ENCODE data around the gene ATP10D. TPM values are rescaled to one million over a fixed set of nuclear protein-coding genes. Genes with fewer than 3 reads are reported as not detected.

ATP10D gene
- total RNA-seq, 2 donors from 2014 or later: 54.2 to 96.1 TPM

DNA sequence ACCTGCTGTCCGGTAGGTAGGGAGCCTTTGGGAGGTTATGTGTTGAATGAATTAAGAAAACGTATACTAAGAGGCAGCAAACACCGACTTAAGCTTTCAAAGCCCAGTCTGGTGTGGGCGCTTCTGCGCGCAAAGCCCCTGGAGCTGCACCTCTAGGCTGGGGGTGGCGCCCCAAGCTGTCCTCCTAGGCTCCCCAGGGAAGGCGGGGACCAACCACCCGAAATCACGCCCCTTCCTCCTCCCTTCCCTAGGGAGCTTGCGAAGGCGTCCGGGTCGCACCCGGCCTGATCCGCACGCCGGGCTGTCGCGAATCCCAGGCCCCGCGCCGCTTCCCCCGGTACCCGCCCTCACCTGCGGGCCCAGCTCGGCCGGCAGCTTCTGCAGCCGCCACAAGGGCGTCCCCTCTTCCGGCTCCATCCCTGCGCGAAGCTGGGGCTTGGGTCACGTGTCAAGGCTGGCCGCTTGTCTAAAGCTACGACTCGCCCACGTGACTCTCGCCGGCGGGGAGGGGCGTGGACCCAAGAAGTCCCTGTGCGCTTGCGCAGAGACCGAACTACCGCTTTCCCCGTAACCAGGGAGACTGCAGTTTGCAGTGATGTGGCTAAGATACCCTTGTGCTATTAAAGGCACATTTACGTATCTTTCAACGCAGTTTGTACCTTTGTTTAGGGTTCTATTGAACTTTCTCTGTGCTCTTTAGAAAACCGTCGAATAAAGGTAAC lies 21.7 kb upstream of the ATP10D start, which contains the start of gene COMMD8:
Gene COMMD8, minus strand, starts transcription at position 468 of the 722 bp plus-strand sequence. Its CDS starts 51 bp downstream, at position 417.
- Histone ChIP-seq H3K4me3 (peak within 1 kb of the TSS; percentile 88), H3K27ac (peak within 1 kb of the TSS; percentile 71 to 77), H3K27me3 (replicated peaks; ENCODE audit: insufficient read depth) (no peaks in the 10 kb centered on the region), H3K36me3 (no peaks in the 10 kb centered on the region), H3K9me3 (no peaks in the 10 kb centered on the region), H3K4me1 (ENCODE audit: control insufficient read depth in 1 of 2, low read depth in 2 of 2) (peaks cover 0 to 20% of the 10 kb centered on the region in 2 donors)
- peak; percentile 89 for ATAC-seq (ENCODE audit: insufficient number of reproducible peaks, low FRiP score, low read depth)
- TF ChIP-seq, protein P1, sequence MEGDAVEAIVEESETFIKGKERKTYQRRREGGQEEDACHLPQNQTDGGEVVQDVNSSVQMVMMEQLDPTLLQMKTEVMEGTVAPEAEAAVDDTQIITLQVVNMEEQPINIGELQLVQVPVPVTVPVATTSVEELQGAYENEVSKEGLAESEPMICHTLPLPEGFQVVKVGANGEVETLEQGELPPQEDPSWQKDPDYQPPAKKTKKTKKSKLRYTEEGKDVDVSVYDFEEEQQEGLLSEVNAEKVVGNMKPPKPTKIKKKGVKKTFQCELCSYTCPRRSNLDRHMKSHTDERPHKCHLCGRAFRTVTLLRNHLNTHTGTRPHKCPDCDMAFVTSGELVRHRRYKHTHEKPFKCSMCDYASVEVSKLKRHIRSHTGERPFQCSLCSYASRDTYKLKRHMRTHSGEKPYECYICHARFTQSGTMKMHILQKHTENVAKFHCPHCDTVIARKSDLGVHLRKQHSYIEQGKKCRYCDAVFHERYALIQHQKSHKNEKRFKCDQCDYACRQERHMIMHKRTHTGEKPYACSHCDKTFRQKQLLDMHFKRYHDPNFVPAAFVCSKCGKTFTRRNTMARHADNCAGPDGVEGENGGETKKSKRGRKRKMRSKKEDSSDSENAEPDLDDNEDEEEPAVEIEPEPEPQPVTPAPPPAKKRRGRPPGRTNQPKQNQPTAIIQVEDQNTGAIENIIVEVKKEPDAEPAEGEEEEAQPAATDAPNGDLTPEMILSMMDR (IDR thresholded peaks at IDR 0.05): peak; percentile 48
- peak; percentile 94 for DNase-seq (ENCODE audit: low spot score)

DNA sequence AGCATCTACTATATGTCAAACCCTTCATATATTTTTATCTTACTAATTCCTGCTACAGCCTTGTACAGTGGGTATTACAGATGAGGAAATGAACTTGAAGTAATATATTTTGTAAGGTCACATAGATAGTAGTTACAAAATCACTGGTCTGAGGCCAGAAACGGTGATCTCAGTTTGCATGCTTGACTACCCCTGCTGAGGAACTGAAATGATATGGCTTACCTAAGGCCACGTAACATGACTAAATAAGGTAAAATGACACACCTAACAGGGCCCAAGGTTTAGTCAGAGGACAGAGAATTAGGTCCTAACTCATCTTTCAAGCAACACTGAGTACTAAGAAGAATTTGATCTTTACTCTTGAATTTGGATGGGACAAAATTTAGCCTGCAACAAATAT lies 20.1 kb upstream of the ATP10D start:
- no peaks in the 10 kb centered on the region for H3K27me3 ChIP-seq (replicated peaks; ENCODE audit: insufficient read depth)
- TF ChIP-seq, protein P1 (IDR thresholded peaks at IDR 0.05): no peak
- no peaks in the 10 kb centered on the region for H3K36me3 ChIP-seq
- no peak overlapping the region for H3K27ac ChIP-seq
- ATAC-seq (ENCODE audit: insufficient number of reproducible peaks, low FRiP score, low read depth) (no peak), DNase-seq (ENCODE audit: low spot score) (no peak)
- no peaks in the 10 kb centered on the region for H3K9me3 ChIP-seq
- no peak overlapping the region for H3K4me3 ChIP-seq
- H3K4me1 ChIP-seq (ENCODE audit: control insufficient read depth in 1 of 2, low read depth in 2 of 2): peaks cover 0 to 20% of the 10 kb centered on the region in 2 donors

DNA sequence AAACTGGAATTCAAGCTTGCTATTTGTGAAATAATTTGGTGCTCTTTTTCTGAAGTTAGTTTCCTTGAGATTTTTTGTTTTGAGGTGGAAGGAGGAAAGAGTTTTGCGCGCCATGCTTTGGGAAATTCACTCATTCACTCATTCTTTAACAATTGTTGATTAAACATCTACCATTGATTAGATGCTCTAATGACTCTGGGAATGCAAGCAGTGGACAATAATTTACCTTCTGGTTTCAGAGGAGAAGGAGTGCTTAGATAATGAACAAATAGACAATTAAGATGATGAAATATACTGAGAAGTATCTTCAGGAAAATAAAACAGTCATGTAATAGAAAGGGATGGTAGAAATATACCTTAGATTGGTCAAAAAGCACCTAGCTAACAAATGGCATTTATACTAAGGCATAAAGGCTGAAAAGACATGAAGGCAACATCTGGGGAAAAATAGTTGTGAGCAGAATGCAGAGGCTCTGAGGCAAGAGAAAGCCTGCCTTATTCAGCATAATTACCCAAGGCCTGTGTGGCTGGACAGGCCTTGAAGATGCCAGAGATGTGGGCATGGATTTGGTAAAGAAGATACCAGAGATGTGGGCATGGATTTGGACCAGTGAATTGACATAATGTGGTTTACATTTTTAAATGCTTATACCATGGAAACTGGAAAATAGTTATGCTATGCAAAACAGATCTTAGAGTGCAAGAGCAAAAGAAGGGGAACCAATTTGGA lies 18.9 kb upstream of the ATP10D start:
- Histone ChIP-seq H3K27ac (no peak overlapping the region), H3K36me3 (no peaks in the 10 kb centered on the region), H3K4me3 (no peak overlapping the region), H3K9me3 (no peaks in the 10 kb centered on the region), H3K4me1 (ENCODE audit: control insufficient read depth in 1 of 2, low read depth in 2 of 2) (peaks cover 0 to 20% of the 10 kb centered on the region in 2 donors), H3K27me3 (replicated peaks; ENCODE audit: insufficient read depth) (no peaks in the 10 kb centered on the region)
- DNase-seq (ENCODE audit: low spot score): no peak
- ATAC-seq (ENCODE audit: insufficient number of reproducible peaks, low FRiP score, low read depth): no peak
- TF ChIP-seq, protein P1 (IDR thresholded peaks at IDR 0.05): no peak

DNA sequence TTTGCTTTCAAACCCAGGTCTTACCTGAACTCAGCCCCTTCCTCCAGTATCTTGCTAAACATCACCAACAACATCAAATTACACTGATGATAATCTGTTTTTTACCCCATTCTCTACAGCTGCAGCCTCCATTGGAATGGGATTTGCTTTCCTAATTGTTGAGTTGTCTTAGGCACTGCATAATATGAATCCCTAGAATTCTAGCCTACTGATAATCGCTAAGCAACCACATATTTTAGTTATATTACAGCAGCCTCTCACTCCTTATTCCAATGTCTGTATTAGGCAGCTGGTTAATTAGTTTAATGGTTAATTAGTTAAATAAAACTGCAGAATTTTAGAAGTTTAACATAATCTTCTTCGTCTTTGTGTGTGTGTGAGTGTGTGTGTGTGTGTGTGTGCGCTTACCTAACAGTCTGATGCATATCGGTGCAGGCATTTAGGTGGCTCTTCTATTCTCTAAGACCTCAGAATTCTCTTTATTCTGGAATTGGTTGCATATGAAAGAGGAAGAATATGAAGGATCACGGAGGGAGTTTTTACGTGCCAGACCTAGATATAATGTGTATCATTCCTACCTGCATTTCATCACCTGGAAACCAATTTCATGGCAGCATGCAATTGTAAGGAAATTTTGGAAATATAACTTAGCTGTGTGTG lies 16.2 kb upstream of the ATP10D start:
- Histone ChIP-seq H3K9me3 (no peaks in the 10 kb centered on the region), H3K27me3 (replicated peaks; ENCODE audit: insufficient read depth) (no peaks in the 10 kb centered on the region), H3K36me3 (no peaks in the 10 kb centered on the region), H3K27ac (no peak overlapping the region), H3K4me1 (ENCODE audit: control insufficient read depth in 1 of 2, low read depth in 2 of 2) (peaks cover 0 to 5% of the 10 kb centered on the region in 2 donors), H3K4me3 (no peak overlapping the region)
- TF ChIP-seq, protein P1 (IDR thresholded peaks at IDR 0.05): no peak
- ATAC-seq (ENCODE audit: insufficient number of reproducible peaks, low FRiP score, low read depth): no peak
- no peak for DNase-seq (ENCODE audit: low spot score)

DNA sequence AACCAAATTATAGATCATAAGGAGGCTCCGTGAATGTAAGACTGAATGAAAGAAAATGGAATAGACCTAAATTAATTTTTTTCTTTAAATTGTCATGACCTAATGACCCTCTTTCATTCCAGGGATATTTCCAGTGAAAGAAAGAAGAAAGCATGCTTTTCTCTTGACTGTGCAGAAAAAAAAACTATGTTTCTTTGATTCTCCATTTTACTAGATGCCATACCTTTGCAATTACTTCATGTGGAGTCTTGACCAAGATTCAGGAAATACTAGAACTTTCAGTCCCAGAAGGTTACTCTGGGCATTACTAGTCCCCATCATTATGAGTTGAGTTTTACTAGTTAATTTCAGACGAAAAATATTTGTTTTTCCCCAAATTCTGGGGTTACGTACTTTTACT lies 15.1 kb upstream of the ATP10D start:
- TF ChIP-seq, protein P1 (IDR thresholded peaks at IDR 0.05): no peak
- Histone ChIP-seq H3K4me3 (no peak overlapping the region), H3K27me3 (replicated peaks; ENCODE audit: insufficient read depth) (no peaks in the 10 kb centered on the region), H3K36me3 (no peaks in the 10 kb centered on the region), H3K9me3 (no peaks in the 10 kb centered on the region), H3K27ac (no peak overlapping the region), H3K4me1 (ENCODE audit: control insufficient read depth in 1 of 2, low read depth in 2 of 2) (no peaks in the 10 kb centered on the region)
- no peak for ATAC-seq (ENCODE audit: insufficient number of reproducible peaks, low FRiP score, low read depth)
- no peak for DNase-seq (ENCODE audit: low spot score)

Data from thoracic aorta (tissue), 2 donors.